Caco-2 (cell line): ENCODE results near the gene NT5C1B. TPM values are rescaled to one million over a fixed set of nuclear protein-coding genes. Genes with fewer than 3 reads are reported as not detected.

Experiments
- BruUV-seq: library from RNA; stranded (reverse); fragments of 400-500 nt; replicated peaks from 2 replicates; lab custom pipeline; 2021; lab: Mats Ljungman, UMichigan
- CTCF ChIA-PET: fragments of 300-600 bp; sonication (Branson Sonifier 250); formaldehyde crosslinking; loops from one replicate; lab custom pipeline; 2022; ENCODE audit warnings: antibody characterized with exemption; lab: Charles Lee
- POLR2A ChIA-PET: fragments of 300-600 bp; sonication (Branson Sonifier 250); formaldehyde crosslinking; loops from one replicate; lab custom pipeline; 2022; ENCODE audit warnings: antibody characterized with exemption; lab: Charles Lee
- DNase-seq, 2 experiments: peaks; one replicate each; pipeline versions ENCODE4 v3.0.0 to v3.0.0-alpha.2; 2020 to 2022
- H3K27me3 ChIP-seq: replicated peaks from 2 replicates; pipeline ENCODE4 v1.6.0; 2011; ENCODE audit warnings: low read length; ENCODE audit not compliant: control insufficient read depth, insufficient read depth
- H3K36me3 ChIP-seq: 2 replicates; pipeline ENCODE4 v1.5.1; 2011; ENCODE audit warnings: low read length; ENCODE audit not compliant: control insufficient read depth, insufficient read depth
- H3K4me1 ChIP-seq: fragments of 250-450 bp; sonication (Bioruptor Pico); 2 replicates; pipeline ENCODE4 v1.5.1; 2020; ENCODE audit warnings: mild to moderate bottlenecking
- H3K4me3 ChIP-seq: 2 replicates; pipeline ENCODE4 v1.5.1; 2011; ENCODE audit warnings: low read depth, mild to moderate bottlenecking, control low read depth, low read length
- H3K9me3 ChIP-seq: fragments of 250-450 bp; sonication (Bioruptor Pico); 2 replicates; pipeline ENCODE4 v1.5.1; 2020; ENCODE audit warnings: mild to moderate bottlenecking, moderate library complexity
- H3K27ac Mint-ChIP-seq: one replicate; pipeline ENCODE4 v1.8.0; 2022; ENCODE audit warnings: mixed read lengths; ENCODE audit not compliant: unreplicated experiment
- H3K27me3 Mint-ChIP-seq: one replicate; pipeline ENCODE4 v1.8.0; 2022; ENCODE audit warnings: mixed read lengths; ENCODE audit not compliant: insufficient read depth, unreplicated experiment
- H3K36me3 Mint-ChIP-seq: one replicate; pipeline ENCODE4 v1.8.0; 2022; ENCODE audit warnings: mild to moderate bottlenecking, mixed read lengths; ENCODE audit not compliant: insufficient read depth, unreplicated experiment
- H3K4me1 Mint-ChIP-seq: one replicate; pipeline ENCODE4 v1.8.0; 2022; ENCODE audit warnings: low read depth, mixed read lengths; ENCODE audit not compliant: unreplicated experiment
- H3K4me3 Mint-ChIP-seq: one replicate; pipeline ENCODE4 v1.8.0; 2022; ENCODE audit warnings: mild to moderate bottlenecking, moderate library complexity, mixed read lengths; ENCODE audit not compliant: unreplicated experiment
- H3K9me3 Mint-ChIP-seq: one replicate; pipeline ENCODE4 v1.8.0; 2022; ENCODE audit warnings: mixed read lengths; ENCODE audit not compliant: unreplicated experiment
- intact Hi-C: fragments of 100-400 bp; cut with micrococcal nuclease; formaldehyde crosslinking; loops from one replicate; pipeline ENCODE4 v1.10.0; 2022; ENCODE audit not compliant: unreplicated experiment
- total RNA-seq: library from RNA; stranded (reverse); gene quantifications from 2 replicates; pipeline ENCODE4 v1.2.3, GENCODE V29; 2022
- TF ChIP-seq, protein P1 (sequence below), 2 experiments: fragments of 200-600 bp in 1 of 2; IDR thresholded peaks; 1 replicate in 1 of 2; 2 replicates in 1 of 2; pipeline versions ENCODE4 v1.5.1 to v1.8.0; 2011 to 2022; ENCODE audit warnings: antibody characterized with exemption in 1 of 2, control low read depth in 1 of 2, inconsistent platforms in 1 of 2, low read depth in 1 of 2, low read length in 1 of 2, mild to moderate bottlenecking in 1 of 2, moderate library complexity in 1 of 2; ENCODE audit not compliant: insufficient read depth in 1 of 2, severe bottlenecking in 1 of 2, unreplicated experiment in 1 of 2

The NT5C1B gene
- total RNA-seq, 1 experiment from 2014 or later = not detected

DNA sequence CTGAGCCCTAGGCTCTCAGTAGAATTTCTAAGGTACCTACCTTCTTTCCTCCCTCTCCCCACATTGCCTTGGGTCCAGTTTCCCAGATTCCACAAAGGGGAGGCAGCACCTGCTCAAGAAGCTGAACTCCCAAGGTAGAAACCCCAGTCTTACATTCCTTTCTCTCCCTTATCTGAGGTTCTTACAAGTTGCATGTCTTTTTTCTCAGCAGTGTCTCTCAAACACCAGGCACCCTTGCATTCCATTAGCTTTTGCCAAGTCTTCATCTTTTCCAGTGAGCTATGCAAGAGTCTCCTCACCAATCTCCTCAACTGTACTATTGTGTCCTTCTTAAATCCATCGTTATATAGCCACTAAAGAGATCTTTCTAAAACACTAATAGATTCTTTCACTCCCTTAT lies 4.1 kb upstream of the NT5C1B start:
- no peaks in the 10 kb centered on the region for H3K36me3 Mint-ChIP-seq
- CTCF ChIA-PET = no interaction called here

DNA sequence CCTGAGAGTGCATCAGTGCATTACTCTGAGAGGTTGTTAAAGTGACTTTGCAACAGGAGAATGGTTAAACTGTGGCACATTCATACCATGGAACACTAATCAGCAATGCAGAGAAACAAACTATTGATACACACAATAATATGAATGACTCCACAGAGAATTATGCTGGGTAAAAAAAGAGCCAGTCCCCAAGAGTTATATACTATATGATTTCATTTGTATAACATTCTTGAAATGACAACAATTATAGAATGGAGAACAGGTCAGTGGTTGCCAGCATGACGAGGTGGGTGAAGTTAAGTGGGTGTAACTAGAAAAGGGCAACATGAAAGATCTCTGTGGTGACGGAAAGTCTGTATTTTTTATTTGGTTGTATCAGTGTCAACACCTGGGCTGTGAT lies 3.0 kb upstream of the NT5C1B start:
- CTCF ChIA-PET = no interaction called here
- POLR2A ChIA-PET = no interaction called here
- no TSS peak for BruUV-seq

More for the DNA sequence above, 4.1 kb upstream of the NT5C1B start:
- no TSS peak for BruUV-seq
- Histone ChIP-seq H3K27me3 (no peaks in the 10 kb centered on the region), H3K36me3 (no peaks in the 10 kb centered on the region), H3K4me1 (no peaks in the 10 kb centered on the region), H3K4me3 (no peak overlapping the region), H3K9me3 (no peaks in the 10 kb centered on the region)
- Mint-ChIP-seq H3K27ac (no peak overlapping the region), H3K9me3 (no peaks in the 10 kb centered on the region), H3K27me3 (no peaks in the 10 kb centered on the region), H3K4me1 (no peaks in the 10 kb centered on the region), H3K4me3 (no peak overlapping the region)
- DNase-seq = no peak
- intact Hi-C loops = no loop called here
- TF ChIP-seq, protein P1, sequence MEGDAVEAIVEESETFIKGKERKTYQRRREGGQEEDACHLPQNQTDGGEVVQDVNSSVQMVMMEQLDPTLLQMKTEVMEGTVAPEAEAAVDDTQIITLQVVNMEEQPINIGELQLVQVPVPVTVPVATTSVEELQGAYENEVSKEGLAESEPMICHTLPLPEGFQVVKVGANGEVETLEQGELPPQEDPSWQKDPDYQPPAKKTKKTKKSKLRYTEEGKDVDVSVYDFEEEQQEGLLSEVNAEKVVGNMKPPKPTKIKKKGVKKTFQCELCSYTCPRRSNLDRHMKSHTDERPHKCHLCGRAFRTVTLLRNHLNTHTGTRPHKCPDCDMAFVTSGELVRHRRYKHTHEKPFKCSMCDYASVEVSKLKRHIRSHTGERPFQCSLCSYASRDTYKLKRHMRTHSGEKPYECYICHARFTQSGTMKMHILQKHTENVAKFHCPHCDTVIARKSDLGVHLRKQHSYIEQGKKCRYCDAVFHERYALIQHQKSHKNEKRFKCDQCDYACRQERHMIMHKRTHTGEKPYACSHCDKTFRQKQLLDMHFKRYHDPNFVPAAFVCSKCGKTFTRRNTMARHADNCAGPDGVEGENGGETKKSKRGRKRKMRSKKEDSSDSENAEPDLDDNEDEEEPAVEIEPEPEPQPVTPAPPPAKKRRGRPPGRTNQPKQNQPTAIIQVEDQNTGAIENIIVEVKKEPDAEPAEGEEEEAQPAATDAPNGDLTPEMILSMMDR (IDR thresholded peaks at IDR 0.05; ENCODE audit: insufficient read depth in 1 of 2, low read depth in 1 of 2, low read length in 1 of 2, severe bottlenecking in 1 of 2, unreplicated experiment in 1 of 2) = no peak
- POLR2A ChIA-PET = no interaction called here

DNA sequence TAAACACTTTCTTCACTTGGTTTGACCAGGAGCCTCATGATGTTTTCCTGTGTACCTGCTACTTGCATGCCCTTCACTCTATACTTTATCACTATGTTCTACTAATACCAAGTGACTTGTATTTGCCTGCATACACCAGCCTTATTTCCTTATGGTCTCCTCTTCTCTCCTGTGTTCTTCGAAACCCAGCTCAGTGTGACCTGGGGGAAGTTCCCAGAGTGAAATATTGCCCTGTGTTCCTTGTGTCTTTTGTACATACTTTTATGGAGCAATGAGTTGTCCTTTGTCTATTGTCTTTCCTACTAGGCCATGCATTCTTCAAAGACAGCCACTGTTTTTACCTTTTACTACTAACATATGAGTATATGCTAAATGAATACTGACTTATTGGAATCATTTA lies 567 bp downstream of the NT5C1B start:
- H3K4me1 ChIP-seq = no peaks in the 10 kb centered on the region
- ChIA-PET POLR2A (no interaction called here), CTCF (no interaction called here)
- no peak overlapping the region for H3K27ac Mint-ChIP-seq
- intact Hi-C loops = no loop called here
- H3K4me3 Mint-ChIP-seq = no peak overlapping the region
- BruUV-seq = no TSS peak
- H3K9me3 ChIP-seq = no peaks in the 10 kb centered on the region
- no peak overlapping the region for H3K4me3 ChIP-seq
- H3K36me3 ChIP-seq = no peaks in the 10 kb centered on the region
- no peak for DNase-seq
- no peaks in the 10 kb centered on the region for H3K36me3 Mint-ChIP-seq
- H3K4me1 Mint-ChIP-seq = no peaks in the 10 kb centered on the region
- TF ChIP-seq, protein P1 (IDR thresholded peaks at IDR 0.05; ENCODE audit: insufficient read depth in 1 of 2, low read depth in 1 of 2, low read length in 1 of 2, severe bottlenecking in 1 of 2, unreplicated experiment in 1 of 2) = no peak
- no peaks in the 10 kb centered on the region for H3K27me3 ChIP-seq
- no peaks in the 10 kb centered on the region for H3K27me3 Mint-ChIP-seq
- H3K9me3 Mint-ChIP-seq = no peaks in the 10 kb centered on the region

More for the DNA sequence above, 3.0 kb upstream of the NT5C1B start:
- TF ChIP-seq, protein P1 (IDR thresholded peaks at IDR 0.05; ENCODE audit: insufficient read depth in 1 of 2, low read depth in 1 of 2, low read length in 1 of 2, severe bottlenecking in 1 of 2, unreplicated experiment in 1 of 2) = no peak
- Mint-ChIP-seq H3K27ac (no peak overlapping the region), H3K27me3 (no peaks in the 10 kb centered on the region), H3K4me3 (no peak overlapping the region), H3K4me1 (no peaks in the 10 kb centered on the region), H3K36me3 (no peaks in the 10 kb centered on the region), H3K9me3 (no peaks in the 10 kb centered on the region)
- H3K4me1 ChIP-seq = no peaks in the 10 kb centered on the region
- no peak overlapping the region for H3K4me3 ChIP-seq
- intact Hi-C loops = no loop called here
- no peak for DNase-seq
- no peaks in the 10 kb centered on the region for H3K27me3 ChIP-seq
- H3K9me3 ChIP-seq = no peaks in the 10 kb centered on the region
- H3K36me3 ChIP-seq = no peaks in the 10 kb centered on the region
